Sigmoid colon (tissue), 7 donors: ENCODE data around the gene FYN. TPM values are rescaled to one million over a fixed set of nuclear protein-coding genes. Genes with fewer than 3 reads are reported as not detected.

Experiments
- DNase-seq: peaks from one replicate; pipeline ENCODE4 v3.0.0-alpha.2; 2019
- H3K27ac ChIP-seq, 4 donors: fragments of 200-600 bp; sonication (generic); one replicate each; pipeline ENCODE4 v1.5.1; 2016 to 2019; ENCODE audit warnings: mild to moderate bottlenecking in 1 of 4
- H3K27me3 ChIP-seq, 3 donors: fragments of 200-600 bp; sonication (generic); one replicate each; pipeline ENCODE4 v1.5.1; 2019; ENCODE audit warnings: mild to moderate bottlenecking in 1 of 3
- H3K36me3 ChIP-seq, 4 donors: fragments of 200-600 bp; sonication (generic); one replicate each; pipeline ENCODE4 v1.5.1; 2016 to 2019
- H3K4me1 ChIP-seq, 4 donors: fragments of 200-600 bp; sonication (generic); one replicate each; pipeline ENCODE4 v1.5.1; 2017 to 2019
- H3K4me3 ChIP-seq, 4 donors: fragments of 200-600 bp; sonication (generic); one replicate each; pipeline ENCODE4 v1.5.1; 2017 to 2019; ENCODE audit warnings: mild to moderate bottlenecking in 2 of 4, moderate library complexity in 1 of 4
- H3K9me3 ChIP-seq, 4 donors: fragments of 200-600 bp in 3 of 4; sonication (generic) in 3 of 4; one replicate each; pipeline versions ENCODE4 v1.5.1 to v1.6.1; 2013 to 2019
- EP300 ChIP-seq, 4 donors: sonication (generic); formaldehyde crosslinking; IDR thresholded peaks; one replicate each; pipeline ENCODE4 v1.6.1; 2017; ENCODE audit warnings: antibody characterized with exemption in 4 of 4
- POLR2A ChIP-seq, 2 donors: fragments of 450-650 bp; IDR thresholded peaks; one replicate each; pipeline ENCODE4 v1.6.1; 2016; ENCODE audit warnings: antibody characterized with exemption in 2 of 2, mild to moderate bottlenecking in 2 of 2, moderate library complexity in 2 of 2
- POLR2AphosphoS5 ChIP-seq, 4 donors: sonication (generic); formaldehyde crosslinking; IDR thresholded peaks; one replicate each; pipeline ENCODE4 v1.6.1; 2017; ENCODE audit warnings: antibody characterized with exemption in 4 of 4
- WGBS, 2 donors: extraction: QIAGEN DNeasy Blood & Tissue Kit; methylation state at CpG; one replicate each; pipeline ENCODE4 v1.1.7; 2013; 5-methylcytosine and 5-hydroxymethylcytosine counted together
- intact Hi-C: fragments of 100-400 bp; cut with DNase I; formaldehyde crosslinking; loops from one replicate; pipeline ENCODE4 v1.15.1; 2023
- polyA plus RNA-seq, 3 donors: library from polyadenylated mRNA; stranded (reverse); fragments of 200-250 nt; gene quantifications; one replicate each; pipeline ENCODE4 v1.2.3, GENCODE V29; 2013
- total RNA-seq, 4 donors: library from RNA; depleted of rRNA; stranded (reverse); fragments of >200 nt; gene quantifications; one replicate each; pipeline ENCODE4 v1.1.0, GENCODE V29; 2016
- TF ChIP-seq, protein P1 (sequence below), 4 experiments: fragments of 450-650 bp in 3 of 4; fragments of 200-600 bp in 1 of 4; IDR thresholded peaks; one replicate each; pipeline ENCODE4 v1.5.1; 2016 to 2019; ENCODE audit warnings: antibody characterized with exemption in 4 of 4, mild to moderate bottlenecking in 3 of 4, moderate library complexity in 2 of 4
- donor health status: healthy with polysubstance abuse.
- donor health status: Bipolar disorder and iron deficiency.
- donor health status: healthy.

The FYN gene
- total and polyA plus RNA-seq, 7 donors, result 2.3 to 81.4 (median 56.9) TPM

DNA sequence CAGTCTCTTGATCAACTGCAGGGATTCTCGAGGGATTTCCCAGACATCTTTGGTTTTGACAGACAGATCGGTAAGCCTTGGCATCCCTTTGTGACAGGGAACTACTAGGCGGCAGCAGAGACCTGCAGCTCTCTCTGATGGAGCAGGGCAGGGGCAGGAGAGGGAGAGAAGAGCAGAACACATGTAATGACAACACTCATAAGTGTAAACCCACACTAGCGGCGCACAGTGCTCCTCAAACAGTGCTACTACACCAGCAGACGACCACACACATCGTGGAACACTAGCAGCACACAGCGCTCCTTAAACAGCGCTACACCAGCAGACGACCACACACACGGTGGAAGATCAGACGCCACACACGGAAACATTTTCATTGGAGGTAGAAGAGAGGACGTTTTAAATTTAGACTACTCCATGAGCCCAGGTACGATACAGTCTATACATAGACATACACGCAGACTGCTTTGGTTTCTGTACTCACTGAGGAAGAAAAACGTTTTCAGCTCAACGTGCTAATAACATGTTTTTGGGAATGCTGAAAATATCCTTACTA is 173.0 kb downstream of the FYN start:
- 84 to 91% methylated on average over 18 of the region's 18 CpGs for WGBS, 2 donors
- no peak overlapping the region for H3K27ac ChIP-seq

GRCh38 chr6:111699123-111699522 is 174.1 kb downstream of the FYN start:
- DNase-seq, result no peak
- Histone ChIP-seq H3K27ac (no peak overlapping the region), H3K4me3 (no peak overlapping the region), H3K4me1 (peaks cover 0 to 7% (median 0%) of the 10 kb centered on the region in 4 donors), H3K9me3 (no peaks in the 10 kb centered on the region), H3K27me3 (no peaks in the 10 kb centered on the region), H3K36me3 (peaks cover 0 to 32% (median 11%) of the 10 kb centered on the region in 4 donors)
- no peak for TF ChIP-seq POLR2AphosphoS5 (IDR thresholded peaks at IDR 0.05)
- 77 to 91% methylated on average over 6 of the region's 6 CpGs for WGBS, 2 donors
- intact Hi-C loops, result no loop called here

More for the DNA sequence above, 173.0 kb downstream of the FYN start:
- Histone ChIP-seq H3K4me3 (peak overlapping the region in 2 of 4 donors; percentile 18 to 22), H3K27me3 (no peaks in the 10 kb centered on the region), H3K36me3 (peaks cover 0 to 29% (median 9%) of the 10 kb centered on the region in 4 donors), H3K4me1 (peaks cover 0 to 7% (median 0%) of the 10 kb centered on the region in 4 donors), H3K9me3 (no peaks in the 10 kb centered on the region)
- intact Hi-C loops, result no loop called here
- no peak for DNase-seq
- TF ChIP-seq EP300 (IDR thresholded peaks at IDR 0.05), result no peak
- TF ChIP-seq POLR2AphosphoS5 (IDR thresholded peaks at IDR 0.05), result no peak
- TF ChIP-seq POLR2A (IDR thresholded peaks at IDR 0.05), result no peak

DNA sequence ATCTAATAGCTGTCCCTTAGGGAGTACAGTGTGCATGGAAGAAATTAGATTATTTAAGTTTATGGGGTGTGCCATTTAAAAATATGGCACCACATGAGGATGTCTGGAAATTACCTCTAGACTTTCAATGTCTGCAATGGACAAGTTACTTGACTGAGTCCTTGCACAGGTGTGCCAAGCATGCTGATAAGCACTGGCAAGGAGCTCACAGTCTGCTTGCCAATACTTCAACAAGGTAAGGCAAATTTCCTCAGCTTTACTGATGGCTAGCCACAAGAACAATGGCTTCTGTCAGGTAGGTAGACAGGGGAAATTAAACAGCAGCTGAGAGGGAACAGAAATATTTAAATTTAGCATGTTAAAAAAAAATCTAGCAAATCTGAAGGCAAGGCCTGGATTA is 176.4 kb downstream of the FYN start:
- TF ChIP-seq POLR2AphosphoS5 (IDR thresholded peaks at IDR 0.05) (no peak), EP300 (IDR thresholded peaks at IDR 0.05) (no peak)
- TF ChIP-seq, protein P1, sequence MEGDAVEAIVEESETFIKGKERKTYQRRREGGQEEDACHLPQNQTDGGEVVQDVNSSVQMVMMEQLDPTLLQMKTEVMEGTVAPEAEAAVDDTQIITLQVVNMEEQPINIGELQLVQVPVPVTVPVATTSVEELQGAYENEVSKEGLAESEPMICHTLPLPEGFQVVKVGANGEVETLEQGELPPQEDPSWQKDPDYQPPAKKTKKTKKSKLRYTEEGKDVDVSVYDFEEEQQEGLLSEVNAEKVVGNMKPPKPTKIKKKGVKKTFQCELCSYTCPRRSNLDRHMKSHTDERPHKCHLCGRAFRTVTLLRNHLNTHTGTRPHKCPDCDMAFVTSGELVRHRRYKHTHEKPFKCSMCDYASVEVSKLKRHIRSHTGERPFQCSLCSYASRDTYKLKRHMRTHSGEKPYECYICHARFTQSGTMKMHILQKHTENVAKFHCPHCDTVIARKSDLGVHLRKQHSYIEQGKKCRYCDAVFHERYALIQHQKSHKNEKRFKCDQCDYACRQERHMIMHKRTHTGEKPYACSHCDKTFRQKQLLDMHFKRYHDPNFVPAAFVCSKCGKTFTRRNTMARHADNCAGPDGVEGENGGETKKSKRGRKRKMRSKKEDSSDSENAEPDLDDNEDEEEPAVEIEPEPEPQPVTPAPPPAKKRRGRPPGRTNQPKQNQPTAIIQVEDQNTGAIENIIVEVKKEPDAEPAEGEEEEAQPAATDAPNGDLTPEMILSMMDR (IDR thresholded peaks at IDR 0.05), result no peak
- intact Hi-C loops, result no loop called here
- DNase-seq, result no peak
- H3K4me3 ChIP-seq, result no peak overlapping the region
- no peak overlapping the region for H3K27ac ChIP-seq
- H3K4me1 ChIP-seq, result peaks cover 0 to 27% (median 20%) of the 10 kb centered on the region in 4 donors
- no peaks in the 10 kb centered on the region for H3K9me3 ChIP-seq
- peaks cover 0 to 18% (median 9%) of the 10 kb centered on the region in 4 donors for H3K36me3 ChIP-seq
- no peaks in the 10 kb centered on the region for H3K27me3 ChIP-seq

- intact Hi-C loops, result loop anchor here (5.0 kb wide), 2 partner anchors 90 to 210 kb away; partner anchors contain the start of gene REV3L
- TF ChIP-seq POLR2A (IDR thresholded peaks at IDR 0.05) (no peak), EP300 (IDR thresholded peaks at IDR 0.05) (no peak), POLR2AphosphoS5 (IDR thresholded peaks at IDR 0.05) (no peak)
- TF ChIP-seq, protein P1 (IDR thresholded peaks at IDR 0.05), result no peak
- no peaks in the 10 kb centered on the region for H3K27me3 ChIP-seq
- DNase-seq, result peak; percentile 69
- no peak overlapping the region for H3K4me3 ChIP-seq
- peaks cover 0 to 49% (median 41%) of the 10 kb centered on the region in 4 donors for H3K4me1 ChIP-seq
- no peaks in the 10 kb centered on the region for H3K9me3 ChIP-seq
- 23 to 62% methylated on average over 17 of the region's 17 CpGs for WGBS, 2 donors
- H3K27ac ChIP-seq, result peak overlapping the region in 3 of 4 donors; percentile 74 to 82 (median 78)
- H3K36me3 ChIP-seq, result peaks cover 0 to 12% (median 7%) of the 10 kb centered on the region in 4 donors
These were observed 180.7 kb downstream of the FYN start for GRCh38 chr6:111692327-111693164.

- Histone ChIP-seq H3K9me3 (no peaks in the 10 kb centered on the region), H3K4me3 (no peak overlapping the region), H3K27me3 (no peaks in the 10 kb centered on the region), H3K36me3 (peaks cover 0 to 12% (median 7%) of the 10 kb centered on the region in 4 donors), H3K4me1 (peaks cover 0 to 56% (median 41%) of the 10 kb centered on the region in 4 donors), H3K27ac (peak overlapping the region; percentile 14 to 82 (median 76))
- intact Hi-C loops, result loop anchor here (2.0 to 5.0 kb wide), 3 partner anchors 29 to 209 kb away; partner anchors contain the start of gene REV3L
- TF ChIP-seq EP300 (IDR thresholded peaks at IDR 0.05) (peak; percentile 14 to 90 (median 71)), POLR2A (IDR thresholded peaks at IDR 0.05) (no peak), POLR2AphosphoS5 (IDR thresholded peaks at IDR 0.05) (peak; percentile 80 to 97 (median 94))
- TF ChIP-seq, protein P1 (IDR thresholded peaks at IDR 0.05), result no peak
- peak; percentile 90 for DNase-seq
- 37 to 62% methylated on average over 7 of the region's 7 CpGs for WGBS, 2 donors
These were observed 181.7 kb downstream of the FYN start for GRCh38 chr6:111691345-111692225.
